NOMO-1 (cell line): Measurements from ENCODE around the gene NUDT14.

Source experiments
- DNase-seq, 2 experiments: peaks; one replicate each; lab custom pipeline; 2025; ENCODE audit not compliant: unreplicated experiment in 2 of 2; lab: John Stamatoyannopoulos, UW

NUDT14 gene

DNA sequence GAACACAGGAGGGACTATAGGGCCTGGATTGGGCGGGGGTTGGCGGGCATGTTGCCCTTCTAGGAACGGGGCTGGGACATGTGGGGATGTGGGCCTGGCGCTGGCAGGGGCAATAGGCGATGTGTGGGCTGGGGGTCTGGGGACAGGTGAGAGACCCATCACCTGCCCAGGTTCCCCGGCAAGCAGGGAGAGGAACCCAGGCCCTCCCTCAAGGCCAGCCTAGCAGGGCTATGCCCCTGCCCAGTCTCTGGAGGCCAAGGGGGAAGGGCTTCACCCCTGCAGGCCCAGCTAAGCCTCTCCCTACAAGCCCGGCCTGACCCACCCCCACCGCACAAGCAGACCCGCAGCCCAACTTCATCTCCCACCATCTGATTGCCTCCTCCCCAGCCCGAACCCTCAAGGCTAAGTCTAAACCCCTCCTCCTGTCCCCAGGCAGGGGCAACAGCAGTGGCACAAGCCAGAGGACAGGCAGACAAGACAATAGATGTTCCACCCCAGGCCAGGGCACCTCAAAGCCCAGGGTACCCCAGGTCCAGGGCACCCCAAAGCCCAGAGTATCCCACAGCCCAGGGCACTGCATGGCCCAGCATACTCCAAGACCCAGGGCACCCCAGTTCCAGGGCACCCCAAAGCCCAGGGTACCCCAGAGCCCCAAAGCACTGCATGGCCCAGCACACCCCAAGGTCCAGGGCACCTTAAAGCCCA, 19.0 kb downstream of the NUDT14 start:
- DNase-seq: no peak

DNA sequence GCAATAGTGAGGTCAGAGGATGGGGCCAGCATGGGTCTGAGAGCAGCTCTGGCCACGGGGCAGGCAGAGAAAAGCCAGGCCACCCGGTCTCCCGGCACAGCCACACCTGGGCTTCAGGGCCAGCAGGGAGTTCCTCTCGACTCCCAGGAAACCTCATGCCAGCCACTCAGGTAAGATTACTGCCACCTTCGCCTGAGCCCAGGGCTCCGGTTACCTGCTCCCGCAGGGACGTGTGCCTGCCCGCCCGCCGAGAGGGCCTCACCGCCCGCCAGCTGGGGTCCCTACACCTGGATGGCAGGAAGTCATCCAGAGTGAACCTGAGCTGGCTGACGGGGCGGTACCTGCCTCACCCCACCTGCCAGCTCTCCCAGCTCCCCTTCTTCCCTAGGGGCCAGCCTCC, 19.8 kb downstream of the NUDT14 start:
- no peak for DNase-seq

DNA sequence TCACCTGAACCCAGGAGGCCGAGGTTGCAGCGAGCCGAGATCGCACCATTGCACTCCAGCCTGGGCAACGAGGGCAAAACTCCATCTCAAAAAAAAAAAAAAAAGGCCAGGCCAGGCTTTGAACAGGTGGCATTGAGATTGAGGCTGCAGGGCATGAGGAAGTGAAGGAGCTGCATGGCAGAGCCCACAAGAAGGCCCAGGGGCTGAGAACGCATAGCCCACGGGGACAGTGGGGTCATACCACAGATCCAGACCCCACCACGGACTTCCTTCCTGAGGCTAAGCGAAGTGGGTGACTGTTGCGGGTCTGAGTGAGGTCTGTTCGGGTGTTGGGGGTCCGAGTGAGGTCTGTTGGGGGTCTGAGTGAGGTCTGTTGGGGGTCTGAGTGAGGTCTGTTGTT, 20.3 kb downstream of the NUDT14 start:
- DNase-seq: no peak

DNA sequence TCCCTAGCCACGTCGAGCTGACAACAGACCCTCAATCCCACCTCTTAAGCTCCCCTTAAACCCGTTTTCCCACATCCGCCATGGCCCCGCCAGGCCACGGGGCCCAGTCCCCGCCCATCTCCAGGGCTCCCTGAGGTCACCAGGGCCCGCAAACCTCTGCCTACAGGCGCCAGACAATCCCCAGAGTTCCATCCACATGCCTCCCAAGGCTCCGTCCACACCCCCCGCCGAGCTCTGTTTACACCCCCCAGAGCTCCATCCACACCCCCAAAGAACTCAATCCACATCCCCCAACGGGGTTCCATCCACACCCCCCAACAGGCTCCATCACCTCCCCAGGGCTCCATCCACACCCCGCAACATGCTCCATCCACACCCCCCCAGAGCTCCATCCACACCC, 21.8 kb downstream of the NUDT14 start:
- no peak for DNase-seq

DNA sequence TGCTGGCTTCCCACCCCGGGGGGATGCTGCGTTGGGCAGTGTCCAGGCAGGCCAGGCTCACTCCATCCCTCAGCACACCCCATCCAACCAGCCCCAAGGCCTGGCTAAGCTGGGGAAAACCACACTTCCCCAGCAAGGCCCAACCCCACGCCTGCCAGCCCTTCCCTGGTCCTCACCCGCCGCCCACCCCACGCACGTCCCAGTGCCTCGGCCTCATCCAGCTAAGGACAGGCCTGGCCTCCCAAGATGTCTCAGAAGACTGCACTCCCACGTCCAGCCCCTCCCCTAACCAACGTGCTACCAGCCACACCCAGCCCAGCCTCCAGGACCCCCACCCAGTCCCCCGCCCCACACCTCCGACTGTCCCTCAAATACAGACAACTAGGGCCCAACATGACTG, 22.3 kb downstream of the NUDT14 start:
- DNase-seq: no peak

DNA sequence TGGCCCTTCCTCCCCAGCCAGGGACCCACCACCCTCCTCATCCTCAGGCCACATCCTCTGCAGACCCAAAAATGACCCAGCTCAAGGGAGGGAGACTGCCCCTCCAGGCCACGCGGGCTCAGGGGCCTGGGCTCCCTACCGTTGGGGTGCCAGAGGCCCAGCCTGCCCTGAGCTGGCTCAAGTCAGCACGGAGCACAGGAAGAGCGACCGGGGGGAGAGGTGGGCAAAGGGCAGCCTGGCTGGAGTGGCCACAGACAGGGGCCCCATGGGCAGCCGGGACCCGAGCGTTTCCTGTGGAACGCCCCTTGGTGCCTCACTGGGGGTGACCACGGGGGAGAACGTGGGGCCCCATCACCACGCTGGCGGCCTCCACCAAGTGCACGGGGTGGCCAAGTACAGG, 23.2 kb downstream of the NUDT14 start:
- DNase-seq: no peak

DNA sequence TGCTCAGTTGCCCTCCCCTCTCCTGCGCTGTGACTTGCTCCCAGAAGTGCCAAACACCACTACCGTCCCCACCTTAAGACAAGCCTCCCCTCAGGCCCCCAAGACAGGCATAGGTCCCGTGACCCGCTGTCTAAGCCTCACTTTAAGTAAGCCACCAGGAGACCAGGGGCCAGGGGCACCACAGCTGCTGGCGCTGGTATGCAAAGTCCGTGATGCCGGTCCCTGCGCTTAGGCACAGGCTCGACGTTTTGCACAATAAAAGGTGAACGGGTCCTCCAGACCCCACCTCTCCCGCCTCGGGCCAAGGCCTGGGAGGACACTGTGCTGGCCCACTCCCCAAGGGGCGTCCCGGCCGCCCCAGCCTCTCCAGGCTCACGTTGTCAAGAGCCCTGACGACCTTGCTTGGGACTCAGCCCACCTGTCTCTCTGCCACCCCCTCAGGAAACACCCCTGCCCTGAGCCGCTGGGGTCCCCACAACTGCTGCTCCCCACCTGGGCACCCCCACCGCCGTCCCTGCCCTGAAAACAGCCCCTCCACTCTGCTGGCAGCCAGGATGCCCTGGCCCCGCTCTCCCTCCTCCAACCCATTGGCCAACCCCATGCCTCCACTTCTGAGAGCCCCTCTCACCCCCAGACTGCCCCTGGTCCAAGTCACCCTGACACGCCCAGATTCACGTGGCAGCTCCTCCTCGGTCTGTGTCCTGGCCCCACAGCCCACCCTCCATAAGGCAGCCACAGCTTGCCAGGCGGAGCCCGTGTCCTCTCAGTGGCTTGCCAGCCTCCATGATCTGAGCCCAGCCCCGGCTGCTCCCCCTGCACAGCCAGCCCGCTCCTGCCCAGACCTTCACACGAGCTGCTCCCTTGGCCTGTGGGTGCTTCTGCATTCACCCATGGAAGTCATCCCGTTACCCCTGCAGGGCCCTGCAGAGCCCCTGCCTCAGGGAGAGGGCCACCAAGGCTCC, 24.4 kb downstream of the NUDT14 start:
- no peak for DNase-seq

DNA sequence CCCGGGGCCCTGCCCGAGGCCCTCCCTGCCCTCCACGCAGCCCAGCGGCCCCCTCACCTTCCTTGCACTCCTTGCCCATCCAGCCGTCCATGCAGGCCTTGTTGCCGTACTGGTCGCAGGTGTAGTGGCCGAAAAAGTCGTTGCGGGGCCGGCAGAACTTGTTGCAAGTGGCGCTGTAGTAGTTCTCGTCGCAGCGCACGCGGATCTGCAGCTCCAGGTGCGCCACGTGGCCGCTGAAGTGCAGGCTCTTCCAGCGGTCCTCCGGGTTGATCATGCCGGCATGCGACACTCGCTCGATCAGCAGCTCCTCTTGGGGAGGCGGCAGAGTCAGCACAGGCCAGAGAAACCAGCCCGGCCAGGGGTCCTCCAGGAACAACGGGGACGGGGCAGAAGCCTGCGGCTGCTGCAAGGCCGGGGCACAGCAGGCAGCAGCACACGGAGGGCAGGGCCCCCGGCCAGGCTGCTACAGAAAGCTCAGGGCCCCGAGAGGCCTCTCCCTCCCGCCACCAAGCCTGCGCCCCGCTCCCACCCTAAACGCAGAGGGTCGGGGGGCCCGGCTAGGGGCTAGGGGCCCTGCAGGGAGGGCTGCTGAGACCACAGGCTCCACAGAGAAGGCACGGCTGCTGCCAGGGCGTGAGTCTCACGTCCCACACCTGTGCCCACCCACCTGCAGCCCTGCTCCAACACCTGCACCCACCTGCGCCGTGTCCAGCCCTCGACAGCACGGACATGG, 25.3 kb downstream of the NUDT14 start:
- no peak for DNase-seq

DNA sequence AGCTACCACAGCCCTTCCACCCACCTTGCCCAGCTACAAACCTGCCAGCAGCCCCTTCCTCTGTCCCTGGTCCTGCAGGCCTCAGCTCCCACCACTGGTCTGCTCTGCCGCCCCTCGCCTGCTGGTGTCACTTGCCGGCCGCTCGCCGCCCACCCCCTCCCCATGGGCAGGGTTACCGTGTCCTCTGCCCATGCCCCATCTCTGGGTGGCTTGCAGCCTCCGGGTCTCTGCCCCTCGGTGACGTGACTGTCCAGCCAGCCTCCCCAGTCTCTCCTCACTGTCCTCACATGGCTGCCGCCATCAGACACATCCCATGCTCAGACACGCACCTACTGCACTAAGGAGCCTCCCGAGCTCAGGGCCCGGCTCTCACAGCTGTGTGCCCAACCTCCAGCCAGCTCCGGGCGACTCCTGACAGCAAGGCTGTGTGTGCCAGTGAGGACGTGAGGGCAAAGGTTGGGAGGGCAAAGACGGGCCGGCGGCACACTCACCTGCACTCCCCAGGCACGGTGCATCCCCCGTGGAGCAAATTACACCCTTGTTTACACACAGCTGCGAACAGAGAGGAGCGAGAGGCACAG, 26.0 kb downstream of the NUDT14 start:
- DNase-seq: no peak

DNA sequence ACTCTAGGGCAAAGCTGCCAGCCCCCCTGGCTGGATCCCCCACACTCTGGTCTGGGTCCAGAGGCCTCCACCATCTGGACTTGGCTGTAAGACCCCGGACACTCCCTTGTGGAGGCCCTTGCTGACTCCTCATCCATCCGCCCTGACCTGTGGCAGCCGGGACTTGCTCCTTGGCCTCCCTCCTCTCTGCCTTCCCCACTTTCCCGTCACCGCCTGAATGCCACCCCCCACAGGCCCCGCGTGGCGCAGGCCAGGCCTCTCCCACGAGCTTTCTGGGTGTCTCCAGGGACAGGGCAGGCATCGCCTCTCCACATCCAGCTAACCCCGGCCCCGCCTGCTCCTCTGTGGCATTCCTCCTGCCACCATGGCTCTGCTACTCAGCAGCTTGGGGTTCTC, 26.6 kb downstream of the NUDT14 start:
- DNase-seq: no peak

DNA sequence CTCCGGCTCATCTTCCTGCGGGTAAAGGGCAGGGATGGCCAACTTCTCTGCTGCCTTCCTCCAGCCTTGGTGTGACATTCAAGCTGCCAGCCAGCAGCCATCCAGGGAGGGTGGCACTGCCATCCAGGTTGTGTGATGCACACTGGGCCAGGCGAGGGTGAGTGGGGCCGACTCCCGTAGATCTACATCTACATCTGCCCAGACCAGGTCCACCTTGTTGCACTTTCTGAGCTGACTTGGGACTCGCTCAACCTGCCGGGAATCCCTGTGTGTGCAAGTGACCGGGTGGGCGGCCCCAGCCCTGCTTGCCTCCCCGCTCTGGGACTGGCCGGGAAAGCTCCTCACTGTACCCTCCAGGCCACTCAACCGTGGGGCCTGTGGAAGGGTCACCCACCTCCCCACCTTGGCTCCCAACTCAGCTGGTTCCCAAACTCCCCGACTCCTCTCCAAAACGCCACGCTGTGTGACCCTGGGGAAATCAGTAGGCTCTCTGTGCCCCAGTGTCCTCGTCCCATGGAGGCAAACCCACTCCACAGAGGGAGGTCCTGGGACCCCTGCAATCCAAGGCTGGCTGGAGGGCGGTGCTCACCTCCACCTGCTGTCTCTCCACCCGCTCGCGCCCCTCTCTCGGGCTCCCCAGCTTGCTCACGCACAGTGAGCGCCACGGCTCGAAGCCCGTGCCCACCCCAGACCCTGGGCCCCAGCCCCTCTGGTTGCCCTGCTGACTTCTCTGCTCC, 27.2 kb downstream of the NUDT14 start:
- no peak for DNase-seq

DNA sequence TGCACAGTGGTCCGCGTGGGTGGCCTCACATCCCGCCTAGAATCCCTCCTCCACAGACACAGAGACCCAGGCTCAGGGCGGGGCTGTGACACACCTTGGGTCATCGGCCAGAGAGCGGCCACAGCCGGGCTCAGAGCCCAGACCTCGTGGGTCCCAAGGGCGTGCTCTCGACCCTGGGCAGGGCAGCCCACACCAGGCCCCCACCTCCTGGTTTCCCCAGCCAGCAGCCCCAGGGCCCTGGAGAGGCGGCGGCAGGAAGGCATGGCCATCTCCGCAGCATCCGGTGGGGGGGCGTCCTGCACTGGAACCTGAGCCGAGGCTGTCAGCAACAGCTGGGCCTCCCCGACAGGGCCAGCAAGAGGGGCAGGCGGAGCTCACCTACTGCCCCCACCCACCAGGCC, 27.8 kb downstream of the NUDT14 start:
- no peak for DNase-seq

DNA sequence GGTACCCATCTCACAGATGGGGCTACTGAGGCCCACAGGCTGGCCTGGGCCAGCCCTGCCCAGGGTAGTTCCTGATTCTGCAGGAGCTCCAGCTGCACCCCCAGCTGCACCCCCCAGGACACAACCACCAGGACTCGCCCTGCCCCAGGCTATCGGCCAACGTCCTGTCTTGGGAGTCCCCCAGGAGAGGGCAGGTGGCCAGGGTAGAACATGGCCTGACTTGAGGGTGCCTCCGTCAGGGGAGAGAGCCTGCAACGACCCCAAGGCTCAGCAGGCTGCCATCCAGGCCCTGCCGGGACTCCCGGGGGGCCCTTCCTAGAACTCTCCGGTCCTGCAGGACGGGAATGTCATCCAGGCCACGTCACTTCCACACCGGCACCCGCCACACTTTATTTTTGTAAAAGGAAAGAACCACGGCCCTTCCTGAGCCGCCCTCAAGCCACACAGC, 28.3 kb downstream of the NUDT14 start:
- no peak for DNase-seq

DNA sequence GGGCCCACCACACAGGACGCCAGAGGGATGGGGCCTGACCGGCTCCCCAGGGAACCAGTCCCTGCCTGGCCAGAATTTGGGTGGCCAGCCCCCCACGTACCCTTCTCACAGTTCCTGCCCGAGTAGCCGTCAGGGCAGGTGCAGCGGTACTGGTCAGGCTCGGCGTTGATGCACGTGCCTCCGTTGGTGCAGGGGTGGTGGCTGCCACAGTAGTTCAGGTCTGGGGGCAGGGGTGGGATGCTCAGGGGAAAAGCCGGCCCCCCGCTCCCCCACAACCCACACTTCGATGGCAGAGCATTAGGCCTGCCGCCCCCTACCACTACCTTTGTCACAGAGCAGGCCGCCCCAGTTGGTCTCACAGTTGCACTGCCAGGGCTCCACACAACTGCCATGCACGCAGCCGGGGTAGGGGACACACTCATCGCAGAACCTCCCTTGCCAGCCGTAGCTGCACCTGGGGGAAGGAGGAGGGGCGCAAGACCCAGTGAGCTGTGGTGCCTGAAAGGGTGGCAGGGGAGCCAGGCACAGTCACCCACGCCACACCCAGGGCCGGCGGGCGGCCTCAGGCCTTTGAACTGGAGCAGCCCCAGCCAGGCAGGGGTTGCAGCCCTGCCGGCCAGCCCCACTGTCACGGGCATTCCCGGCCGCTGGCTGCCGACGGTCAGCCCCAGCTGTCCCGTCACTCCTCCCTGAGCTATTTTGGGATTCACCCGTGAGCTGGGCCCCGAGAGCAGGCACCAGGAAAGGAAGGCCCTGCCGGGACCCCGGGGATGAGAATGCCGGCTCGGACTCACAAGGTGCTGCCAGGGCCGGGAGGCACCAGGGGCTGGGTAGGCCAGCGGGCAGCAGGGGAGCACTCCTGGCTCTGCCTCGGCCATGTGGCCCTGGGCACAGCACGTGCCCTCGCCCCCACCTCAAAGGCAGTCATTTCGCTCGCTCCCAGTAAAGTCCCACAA, 29.0 kb downstream of the NUDT14 start:
- DNase-seq: no peak

DNA sequence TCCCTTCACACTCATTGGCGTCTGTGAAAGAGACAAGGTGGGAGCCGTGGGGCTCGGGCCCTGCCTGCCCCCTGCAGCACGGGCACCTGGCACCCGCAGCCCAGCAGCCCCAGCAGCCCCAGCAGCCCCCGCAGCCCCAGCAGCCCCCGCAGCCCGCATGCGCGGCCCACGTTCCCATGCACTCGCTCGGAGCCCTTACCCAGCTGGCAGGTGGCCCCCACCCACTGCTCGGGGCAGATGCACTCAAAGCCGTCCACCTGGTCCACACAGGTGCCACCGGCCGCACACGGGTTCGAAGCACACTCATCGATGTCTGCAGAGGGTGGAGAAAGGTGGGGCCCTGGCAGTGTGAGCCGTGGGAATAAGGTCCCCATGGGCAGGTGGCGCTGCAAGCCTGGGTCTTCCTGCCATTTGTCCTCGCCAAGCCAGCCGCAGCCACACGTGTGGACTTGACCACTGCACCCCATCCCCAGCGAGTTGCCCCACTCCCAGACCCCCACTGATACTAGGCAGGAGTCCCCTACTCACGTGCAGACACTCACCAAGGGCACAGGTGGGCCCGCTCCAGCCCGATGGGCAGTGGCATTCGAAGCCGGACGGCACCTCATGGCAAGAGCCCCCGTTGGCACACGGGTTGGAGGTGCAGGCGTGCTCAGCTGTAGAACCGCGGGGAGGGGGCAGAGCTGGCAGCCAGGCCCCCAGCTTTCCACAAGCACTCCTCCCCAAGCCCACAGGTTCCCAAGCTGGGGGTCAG, 29.9 kb downstream of the NUDT14 start:
- DNase-seq: no peak

DNA sequence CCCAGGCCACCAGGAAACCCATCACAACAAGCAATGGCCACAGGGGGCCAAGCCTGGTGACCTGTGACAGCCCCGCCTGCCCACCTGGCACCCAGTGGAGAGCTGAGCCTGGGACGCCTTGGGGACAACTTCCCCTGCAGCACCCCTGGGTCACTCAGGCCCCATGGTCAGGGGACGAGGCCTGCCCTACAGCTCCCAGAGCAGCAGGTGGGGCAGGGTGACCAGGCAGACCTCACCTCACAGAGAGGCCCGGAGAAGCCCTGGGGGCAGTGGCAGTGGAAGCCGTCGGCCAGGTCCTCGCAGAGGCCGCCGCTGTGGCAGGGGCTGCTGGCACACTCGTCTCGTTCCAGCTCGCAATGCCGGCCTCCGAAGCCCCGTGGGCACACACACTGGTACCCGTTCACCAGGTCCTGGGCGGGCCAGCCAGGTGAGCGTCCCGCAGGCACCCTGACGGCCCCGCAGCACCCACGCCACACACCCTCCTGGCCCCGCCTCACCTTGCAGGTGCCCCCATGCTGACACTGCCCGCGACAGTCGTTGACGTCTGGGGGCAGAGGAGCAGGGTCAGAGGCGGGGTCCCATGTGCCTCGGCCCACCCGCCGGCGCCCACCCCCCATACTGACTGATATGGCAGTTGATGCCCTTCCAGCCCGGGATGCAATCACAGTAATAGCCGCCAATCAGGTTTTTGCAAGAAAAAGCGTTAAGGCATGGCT, 30.6 kb downstream of the NUDT14 start:
- no peak for DNase-seq

DNA sequence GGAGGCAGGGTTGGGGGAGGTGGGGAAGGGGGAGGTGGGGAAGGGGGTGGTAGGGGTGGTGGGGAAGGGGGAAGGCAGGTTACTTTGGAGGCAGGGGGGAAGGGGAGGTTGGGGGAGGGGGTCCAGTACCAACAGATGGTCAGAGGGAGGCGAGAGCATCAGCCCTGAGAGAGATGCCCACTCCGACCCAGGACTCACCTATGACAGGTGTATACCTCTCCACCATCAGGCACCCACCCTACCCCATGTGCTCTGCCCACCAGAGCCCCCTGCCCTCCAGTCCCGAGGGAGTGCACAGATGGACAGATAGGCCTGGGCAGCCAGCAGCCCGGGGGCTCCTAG, 31.1 kb downstream of the NUDT14 start:
- no peak for DNase-seq
